MM.1S (cell line): Measurements from ENCODE around the gene LBHD2.
"Not testable (repeated sequence)": the region's sequence is repeated elsewhere in the genome, so short reads cannot be mapped to it uniquely, and the experiment has no call there.

Source experiments
- DNase-seq: peaks from one replicate; pipeline ENCODE4 v3.0.0-alpha.2; 2015
- H2AFZ ChIP-seq: fragments of 300-600 bp; sonication (generic); 2 replicates; pipeline ENCODE4 v1.6.0; 2016; ENCODE audit warnings: antibody characterized with exemption, low read length
- H3F3A ChIP-seq: fragments of 300-600 bp; sonication (generic); 2 replicates; pipeline ENCODE4 v1.6.1; 2016; ENCODE audit warnings: mild to moderate bottlenecking, antibody characterized with exemption, low read length, moderate library complexity, mixed read lengths; ENCODE audit not compliant: insufficient read depth
- H3K27ac ChIP-seq: fragments of 300-600 bp; sonication (generic); 2 replicates; pipeline ENCODE4 v1.5.1; 2016; ENCODE audit warnings: mild to moderate bottlenecking, low read length
- H3K27me3 ChIP-seq: fragments of 300-600 bp; sonication (generic); replicated peaks from 2 replicates; pipeline ENCODE4 v1.6.0; 2016; ENCODE audit warnings: low read length; ENCODE audit not compliant: insufficient read depth
- H3K36me3 ChIP-seq: fragments of 300-600 bp; sonication (generic); replicated peaks from 2 replicates; pipeline ENCODE4 v1.6.1; 2016; ENCODE audit warnings: mild to moderate bottlenecking, low read length, mixed read lengths; ENCODE audit not compliant: insufficient read depth
- H3K4me1 ChIP-seq: fragments of 300-600 bp; sonication (generic); 2 replicates; pipeline ENCODE4 v1.6.1; 2016; ENCODE audit warnings: low read length, mixed read lengths
- H3K4me2 ChIP-seq: fragments of 300-600 bp; sonication (generic); 2 replicates; pipeline ENCODE4 v1.6.0; 2016; ENCODE audit warnings: low read depth, low read length
- H3K4me3 ChIP-seq: fragments of 300-600 bp; sonication (generic); 2 replicates; pipeline ENCODE4 v1.5.1; 2016; ENCODE audit warnings: low read length, mixed read lengths
- H3K79me2 ChIP-seq: fragments of 300-600 bp; sonication (generic); 2 replicates; pipeline ENCODE4 v1.6.1; 2016; ENCODE audit warnings: mixed run types, low read length, mixed read lengths
- H3K9ac ChIP-seq: fragments of 300-600 bp; sonication (generic); 2 replicates; pipeline ENCODE4 v1.6.1; 2016; ENCODE audit warnings: low read length, mixed read lengths
- H3K9me2 ChIP-seq: fragments of 300-600 bp; sonication (generic); replicated peaks from 2 replicates; pipeline ENCODE4 v1.6.1; 2016; ENCODE audit warnings: mild to moderate bottlenecking, low read length, mixed read lengths; ENCODE audit not compliant: insufficient read depth
- H3K9me3 ChIP-seq: fragments of 300-600 bp; sonication (generic); replicated peaks from 2 replicates; pipeline ENCODE4 v1.6.1; 2016; ENCODE audit warnings: mild to moderate bottlenecking, low read length, mixed read lengths; ENCODE audit not compliant: insufficient read depth
- H4K20me1 ChIP-seq: fragments of 300-600 bp; sonication (generic); 2 replicates; pipeline ENCODE4 v1.6.1; 2016; ENCODE audit warnings: mild to moderate bottlenecking, low read length, moderate library complexity, mixed read lengths; ENCODE audit not compliant: insufficient read depth
- EZH2 ChIP-seq: fragments of 300-600 bp; sonication (generic); optimal IDR thresholded peaks from 2 replicates; pipeline ENCODE3; 2017; ENCODE audit warnings: low read depth, mild to moderate bottlenecking, antibody characterized with exemption, low read length, mixed read lengths
- EZH2phosphoT487 ChIP-seq: fragments of 300-600 bp; sonication (generic); IDR thresholded peaks from 2 replicates; pipeline ENCODE4 v1.6.1; 2018; ENCODE audit warnings: antibody characterized with exemption, low read length
- TF ChIP-seq, protein P1 (sequence below): fragments of 300-600 bp; sonication (generic); IDR thresholded peaks from 2 replicates; pipeline ENCODE4 v1.5.1; 2016; ENCODE audit warnings: antibody characterized with exemption, low read length, mixed read lengths

LBHD2 gene

DNA sequence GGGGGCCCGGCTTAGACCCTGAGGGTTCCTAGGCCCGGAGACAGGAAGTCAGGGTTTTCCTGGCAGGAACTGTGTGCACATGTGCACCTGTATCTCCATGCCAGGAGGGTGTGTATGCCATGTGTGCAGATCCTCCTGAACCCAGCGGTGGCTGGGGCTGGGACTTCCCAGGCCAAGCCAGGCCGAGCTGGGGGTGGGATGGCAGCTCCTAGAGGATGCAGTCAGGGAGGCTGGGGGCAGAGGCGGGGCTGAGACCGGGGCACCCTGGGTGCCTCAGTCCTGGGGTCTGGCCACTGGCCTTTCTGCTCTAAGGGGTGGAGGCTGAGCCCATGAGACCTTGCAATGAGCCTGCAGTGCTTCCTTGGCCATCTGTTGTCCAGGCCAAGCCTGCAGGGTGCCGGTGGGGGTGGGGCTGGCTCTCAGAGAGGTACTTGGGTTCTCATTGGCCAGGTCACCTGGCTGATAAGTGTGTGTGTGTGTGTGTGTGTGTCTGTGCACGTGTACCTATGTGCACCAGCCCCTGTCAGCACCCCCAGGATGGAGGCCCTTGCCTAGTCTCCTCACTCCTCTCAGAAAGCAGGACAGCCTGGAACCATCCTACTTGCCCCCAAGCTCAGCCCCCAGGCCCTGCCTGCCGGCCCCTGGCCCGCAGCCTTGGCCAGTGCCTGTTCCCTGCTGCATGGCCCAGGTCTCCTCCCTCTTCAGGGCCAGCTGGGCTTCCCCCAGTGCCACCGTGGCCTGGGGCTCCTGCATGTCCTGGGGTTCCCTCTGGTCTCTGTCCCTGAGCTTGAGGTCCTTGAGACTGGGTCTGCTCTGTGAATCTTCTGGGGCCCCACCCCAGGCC is 28.6 kb downstream of the LBHD2 start:
- no peak overlapping the region for H3K27ac ChIP-seq
- no peaks in the 10 kb centered on the region for H3K9me3 ChIP-seq
- no peak for DNase-seq
- H3K4me1 ChIP-seq = peaks cover 6% of the 10 kb centered on the region
- no peak overlapping the region for H2AFZ ChIP-seq
- H3K36me3 ChIP-seq = no peaks in the 10 kb centered on the region
- H4K20me1 ChIP-seq = no peaks in the 10 kb centered on the region
- H3K27me3 ChIP-seq = no peaks in the 10 kb centered on the region
- H3K9me2 ChIP-seq = no peaks in the 10 kb centered on the region
- H3K79me2 ChIP-seq = no peaks in the 10 kb centered on the region
- no peaks in the 10 kb centered on the region for H3F3A ChIP-seq
- H3K4me3 ChIP-seq = no peak overlapping the region
- TF ChIP-seq EZH2phosphoT487 = no peak
- TF ChIP-seq, protein P1, sequence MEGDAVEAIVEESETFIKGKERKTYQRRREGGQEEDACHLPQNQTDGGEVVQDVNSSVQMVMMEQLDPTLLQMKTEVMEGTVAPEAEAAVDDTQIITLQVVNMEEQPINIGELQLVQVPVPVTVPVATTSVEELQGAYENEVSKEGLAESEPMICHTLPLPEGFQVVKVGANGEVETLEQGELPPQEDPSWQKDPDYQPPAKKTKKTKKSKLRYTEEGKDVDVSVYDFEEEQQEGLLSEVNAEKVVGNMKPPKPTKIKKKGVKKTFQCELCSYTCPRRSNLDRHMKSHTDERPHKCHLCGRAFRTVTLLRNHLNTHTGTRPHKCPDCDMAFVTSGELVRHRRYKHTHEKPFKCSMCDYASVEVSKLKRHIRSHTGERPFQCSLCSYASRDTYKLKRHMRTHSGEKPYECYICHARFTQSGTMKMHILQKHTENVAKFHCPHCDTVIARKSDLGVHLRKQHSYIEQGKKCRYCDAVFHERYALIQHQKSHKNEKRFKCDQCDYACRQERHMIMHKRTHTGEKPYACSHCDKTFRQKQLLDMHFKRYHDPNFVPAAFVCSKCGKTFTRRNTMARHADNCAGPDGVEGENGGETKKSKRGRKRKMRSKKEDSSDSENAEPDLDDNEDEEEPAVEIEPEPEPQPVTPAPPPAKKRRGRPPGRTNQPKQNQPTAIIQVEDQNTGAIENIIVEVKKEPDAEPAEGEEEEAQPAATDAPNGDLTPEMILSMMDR = no peak
- no peak for TF ChIP-seq EZH2
- H3K4me2 ChIP-seq = no peak overlapping the region
- H3K9ac ChIP-seq = no peak overlapping the region

GRCh38 chr14:103113303-103113702 is 29.3 kb downstream of the LBHD2 start:
- no peak overlapping the region for H3K4me2 ChIP-seq

GRCh38 chr14:103113774-103114173 is 29.8 kb downstream of the LBHD2 start:
- H3K4me1 ChIP-seq = peaks cover 6% of the 10 kb centered on the region
- H2AFZ ChIP-seq = no peak overlapping the region
- H3K79me2 ChIP-seq = no peaks in the 10 kb centered on the region
- H3K4me3 ChIP-seq = no peak overlapping the region
- H4K20me1 ChIP-seq = no peaks in the 10 kb centered on the region
- no peak overlapping the region for H3K4me2 ChIP-seq
- no peaks in the 10 kb centered on the region for H3F3A ChIP-seq
- no peak overlapping the region for H3K27ac ChIP-seq
- TF ChIP-seq EZH2 (no peak), EZH2phosphoT487 (no peak)
- TF ChIP-seq, protein P1 = no peak
- no peaks in the 10 kb centered on the region for H3K9me3 ChIP-seq
- no peak overlapping the region for H3K9ac ChIP-seq
- H3K9me2 ChIP-seq = no peaks in the 10 kb centered on the region
- no peak for DNase-seq
- no peaks in the 10 kb centered on the region for H3K36me3 ChIP-seq
- H3K27me3 ChIP-seq = no peaks in the 10 kb centered on the region

More at GRCh38 chr14:103113303-103113702, 29.3 kb downstream of the LBHD2 start:
- no peak for DNase-seq
- no peaks in the 10 kb centered on the region for H3K9me2 ChIP-seq
- H3K9me3 ChIP-seq = no peaks in the 10 kb centered on the region
- H3K27me3 ChIP-seq = no peaks in the 10 kb centered on the region
- no peak for TF ChIP-seq EZH2
- TF ChIP-seq EZH2phosphoT487 = no peak
- TF ChIP-seq, protein P1 = no peak
- H2AFZ ChIP-seq = no peak overlapping the region
- H3K27ac ChIP-seq = no peak overlapping the region
- no peaks in the 10 kb centered on the region for H4K20me1 ChIP-seq
- no peaks in the 10 kb centered on the region for H3K79me2 ChIP-seq
- peaks cover 6% of the 10 kb centered on the region for H3K4me1 ChIP-seq
- no peaks in the 10 kb centered on the region for H3F3A ChIP-seq
- H3K4me3 ChIP-seq = no peak overlapping the region
- no peaks in the 10 kb centered on the region for H3K36me3 ChIP-seq
- no peak overlapping the region for H3K9ac ChIP-seq

DNA sequence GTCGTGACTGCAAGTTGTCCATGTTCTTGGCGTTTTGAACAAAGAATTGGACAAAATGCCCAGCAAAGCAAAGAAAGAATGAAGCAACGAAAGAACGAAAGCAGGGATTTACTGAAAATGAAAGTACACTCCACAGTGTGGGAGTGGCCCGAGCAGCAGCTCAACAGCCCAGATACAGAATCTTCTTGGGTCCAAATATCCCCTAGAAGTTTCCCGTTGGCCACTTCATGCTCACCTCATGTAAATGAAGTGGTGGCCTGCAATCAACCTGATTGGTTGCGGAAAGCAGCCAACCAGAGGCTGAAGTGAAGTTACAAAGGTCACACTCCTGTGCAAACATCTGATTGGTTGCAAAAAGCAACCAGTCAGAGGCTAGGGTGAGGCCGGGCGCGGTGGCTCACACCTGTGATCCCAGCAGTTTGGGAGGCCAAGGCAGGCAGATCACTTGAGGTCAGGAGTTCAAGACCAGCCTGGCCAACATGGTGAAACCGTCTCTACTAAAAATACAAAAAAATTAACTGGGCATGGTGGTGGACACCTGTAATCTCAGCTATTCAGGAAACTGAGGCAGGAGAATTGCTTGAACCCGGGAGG is 31.2 kb downstream of the LBHD2 start:
- H3K79me2 ChIP-seq, H3K9ac ChIP-seq, H3K4me3 ChIP-seq, H3K36me3 ChIP-seq, H2AFZ ChIP-seq, H3K9me3 ChIP-seq, H3K4me2 ChIP-seq, H4K20me1 ChIP-seq, H3K9me2 ChIP-seq, H3F3A ChIP-seq, H3K4me1 ChIP-seq, H3K27ac ChIP-seq, H3K27me3 ChIP-seq: not testable (repeated sequence)
- peak; percentile 29 for DNase-seq
